ENCODE data around the gene RIMS1. TPM values are rescaled to one million over a fixed set of nuclear protein-coding genes. Genes with fewer than 3 reads are reported as not detected.

The RIMS1 gene
- total RNA-seq, 1 donor from 2014 or later = 6.3 TPM

DNA sequence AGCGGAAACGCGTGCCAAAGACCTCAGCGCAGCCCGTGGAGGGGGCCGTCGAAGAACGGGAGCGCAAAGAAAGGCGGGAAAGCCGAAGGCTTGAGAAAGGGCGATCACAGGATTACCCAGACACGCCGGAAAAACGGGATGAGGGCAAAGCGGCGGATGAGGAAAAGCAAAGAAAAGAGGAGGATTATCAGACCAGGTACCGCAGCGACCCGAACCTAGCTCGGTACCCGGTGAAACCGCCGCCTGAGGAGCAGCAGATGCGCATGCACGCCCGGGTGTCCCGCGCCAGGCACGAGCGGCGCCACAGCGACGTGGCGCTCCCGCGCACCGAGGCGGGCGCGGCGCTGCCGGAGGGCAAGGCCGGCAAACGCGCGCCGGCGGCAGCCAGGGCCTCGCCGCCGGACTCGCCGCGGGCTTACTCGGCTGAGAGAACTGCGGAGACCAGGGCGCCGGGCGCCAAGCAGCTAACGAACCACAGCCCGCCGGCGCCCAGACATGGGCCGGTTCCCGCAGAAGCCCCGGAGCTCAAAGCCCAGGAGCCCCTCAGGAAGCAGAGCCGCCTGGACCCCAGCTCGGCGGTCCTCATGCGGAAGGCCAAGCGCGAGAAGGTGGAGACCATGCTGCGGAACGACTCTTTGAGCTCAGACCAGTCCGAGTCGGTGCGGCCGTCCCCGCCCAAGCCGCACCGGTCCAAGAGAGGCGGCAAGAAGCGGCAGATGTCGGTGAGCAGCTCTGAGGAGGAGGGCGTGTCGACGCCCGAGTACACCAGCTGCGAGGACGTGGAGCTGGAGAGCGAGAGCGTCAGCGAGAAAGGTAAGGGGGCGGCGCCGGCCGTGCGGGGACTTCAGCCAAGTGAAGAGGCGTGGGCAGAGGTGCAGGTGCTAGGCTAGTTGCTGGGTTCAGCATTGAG is 296.2 kb downstream of the RIMS1 start:
- peak; percentile 37 to 69 for DNase-seq (ENCODE audit: low spot score in 2 of 2, unreplicated experiment in 2 of 2)
- Mint-ChIP-seq H3K9me3 (no peaks in the 10 kb centered on the region), H3K27me3 (ENCODE audit: low read depth) (peaks cover 42% of the 10 kb centered on the region), H3K4me3 (peak overlapping the region; percentile 87), H3K27ac (peak overlapping the region; percentile 96), H3K4me1 (peaks cover 19% of the 10 kb centered on the region), H3K36me3 (no peaks in the 10 kb centered on the region)
- no peak for TF ChIP-seq CTCF (IDR thresholded peaks at IDR 0.05; ENCODE audit: unreplicated experiment)

DNA sequence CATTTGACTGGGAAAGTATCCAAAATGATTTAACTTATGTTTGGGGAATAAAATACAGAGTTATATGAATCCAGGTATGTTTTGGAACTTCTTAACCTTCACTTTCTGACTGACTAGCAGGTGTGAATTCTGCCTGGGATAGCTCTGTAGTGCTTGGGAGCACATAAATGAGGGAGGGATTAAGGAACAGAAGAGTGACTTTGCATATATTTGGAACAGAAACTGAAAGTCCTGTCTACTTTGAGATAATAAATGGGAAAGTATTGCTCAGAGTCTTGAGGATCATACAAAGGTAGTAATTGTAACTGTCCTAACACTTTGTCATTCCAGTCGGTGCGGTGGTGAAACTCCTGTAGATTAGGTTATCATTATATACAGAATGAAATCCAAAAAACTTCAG is 317.6 kb downstream of the RIMS1 start:
- Mint-ChIP-seq H3K4me3 (no peak overlapping the region), H3K9me3 (peaks cover 7% of the 10 kb centered on the region), H3K36me3 (no peaks in the 10 kb centered on the region), H3K27ac (no peak overlapping the region), H3K27me3 (ENCODE audit: low read depth) (no peaks in the 10 kb centered on the region), H3K4me1 (peaks cover 4% of the 10 kb centered on the region)
- no peak for DNase-seq (ENCODE audit: low spot score in 2 of 2, unreplicated experiment in 2 of 2)
- TF ChIP-seq CTCF (IDR thresholded peaks at IDR 0.05; ENCODE audit: unreplicated experiment) = no peak

GRCh38 chr6:72205500-72205899 is 319.1 kb downstream of the RIMS1 start:
- H3K4me1 Mint-ChIP-seq = peaks cover 4% of the 10 kb centered on the region
- no peak for TF ChIP-seq CTCF (IDR thresholded peaks at IDR 0.05; ENCODE audit: unreplicated experiment)

DNA sequence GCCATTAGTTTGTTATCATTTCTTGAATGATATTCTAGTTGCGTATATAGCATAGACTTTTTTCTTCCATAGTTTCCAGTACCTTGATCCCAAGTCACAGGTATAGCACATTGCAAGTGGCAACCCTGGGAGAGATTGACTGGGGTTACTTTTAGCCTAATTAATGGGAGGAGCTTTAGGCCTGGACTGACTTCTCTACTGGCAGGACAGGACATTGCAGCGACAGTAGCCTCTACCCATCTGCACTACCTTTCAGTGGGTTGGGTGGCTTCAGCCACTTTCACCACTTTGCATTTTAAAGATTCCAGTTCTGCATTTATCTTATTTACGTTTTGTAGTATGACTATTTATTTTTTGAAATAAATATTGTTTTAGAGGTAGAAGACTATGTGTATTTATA is 320.3 kb downstream of the RIMS1 start:
- H3K4me3 Mint-ChIP-seq = no peak overlapping the region
- peaks cover 7% of the 10 kb centered on the region for H3K9me3 Mint-ChIP-seq
- H3K27ac Mint-ChIP-seq = no peak overlapping the region
- TF ChIP-seq CTCF (IDR thresholded peaks at IDR 0.05; ENCODE audit: unreplicated experiment) = no peak
- peaks cover 4% of the 10 kb centered on the region for H3K4me1 Mint-ChIP-seq
- no peaks in the 10 kb centered on the region for H3K36me3 Mint-ChIP-seq
- DNase-seq (ENCODE audit: low spot score in 2 of 2, unreplicated experiment in 2 of 2) = no peak
- no peaks in the 10 kb centered on the region for H3K27me3 Mint-ChIP-seq (ENCODE audit: low read depth)

More at GRCh38 chr6:72205500-72205899, 319.1 kb downstream of the RIMS1 start:
- no peak overlapping the region for H3K4me3 Mint-ChIP-seq
- no peak for DNase-seq (ENCODE audit: low spot score in 2 of 2, unreplicated experiment in 2 of 2)
- no peaks in the 10 kb centered on the region for H3K36me3 Mint-ChIP-seq
- H3K27ac Mint-ChIP-seq = no peak overlapping the region
- peaks cover 7% of the 10 kb centered on the region for H3K9me3 Mint-ChIP-seq
- no peaks in the 10 kb centered on the region for H3K27me3 Mint-ChIP-seq (ENCODE audit: low read depth)

GRCh38 chr6:72212686-72213085 is 326.3 kb downstream of the RIMS1 start:
- H3K9me3 Mint-ChIP-seq = no peaks in the 10 kb centered on the region
- H3K36me3 Mint-ChIP-seq = no peaks in the 10 kb centered on the region
- DNase-seq (ENCODE audit: low spot score in 2 of 2, unreplicated experiment in 2 of 2) = no peak
- H3K4me3 Mint-ChIP-seq = no peak overlapping the region
- H3K27me3 Mint-ChIP-seq (ENCODE audit: low read depth) = no peaks in the 10 kb centered on the region
- no peak overlapping the region for H3K27ac Mint-ChIP-seq
- no peak for TF ChIP-seq CTCF (IDR thresholded peaks at IDR 0.05; ENCODE audit: unreplicated experiment)
- H3K4me1 Mint-ChIP-seq = peaks cover 24% of the 10 kb centered on the region

Measured in mesothelial cell of epicardium (in vitro differentiated cells).